SJSA1 (cell line): Measurements from ENCODE around the gene WDFY3. TPM values are rescaled to one million over a fixed set of nuclear protein-coding genes. Genes with fewer than 3 reads are reported as not detected.

Source experiments
- DNase-seq, 2 experiments: peaks; one replicate each; pipeline ENCODE4 v3.0.0-alpha.2; 2015 to 2020; ENCODE audit warnings: low spot score in 2 of 2, low read depth in 1 of 2
- H3K27ac ChIP-seq: fragments of 250-450 bp; sonication (Bioruptor Pico); 2 replicates; pipeline ENCODE4 v1.5.1; 2020; ENCODE audit warnings: mild to moderate bottlenecking, moderate library complexity
- H3K27me3 ChIP-seq: fragments of 250-450 bp; sonication (Bioruptor Pico); replicated peaks from 2 replicates; pipeline ENCODE4 v1.5.1; 2020; ENCODE audit warnings: mild to moderate bottlenecking, moderate library complexity
- H3K36me3 ChIP-seq: fragments of 250-450 bp; sonication (Bioruptor Pico); 2 replicates; pipeline ENCODE4 v1.5.1; 2020; ENCODE audit warnings: mild to moderate bottlenecking
- H3K4me1 ChIP-seq: fragments of 250-450 bp; sonication (Bioruptor Pico); replicated peaks from 2 replicates; pipeline ENCODE4 v1.6.1; 2021; ENCODE audit warnings: mild to moderate bottlenecking
- H3K4me3 ChIP-seq: fragments of 250-450 bp; sonication (Bioruptor Pico); 2 replicates; pipeline ENCODE4 v1.5.1; 2020; ENCODE audit warnings: mild to moderate bottlenecking
- H3K9me3 ChIP-seq: fragments of 250-450 bp; sonication (Bioruptor Pico); replicated peaks from 2 replicates; pipeline ENCODE4 v1.5.1; 2020; ENCODE audit warnings: mild to moderate bottlenecking
- total RNA-seq: library from RNA; depleted of rRNA; stranded (reverse); fragments of >200 nt; shearing (Covaris generic); gene quantifications from 2 replicates; pipeline ENCODE4 v1.2.3, GENCODE V29; 2014

Gene WDFY3
- total RNA-seq, 1 experiment from 2014 or later: 49.7 TPM

DNA sequence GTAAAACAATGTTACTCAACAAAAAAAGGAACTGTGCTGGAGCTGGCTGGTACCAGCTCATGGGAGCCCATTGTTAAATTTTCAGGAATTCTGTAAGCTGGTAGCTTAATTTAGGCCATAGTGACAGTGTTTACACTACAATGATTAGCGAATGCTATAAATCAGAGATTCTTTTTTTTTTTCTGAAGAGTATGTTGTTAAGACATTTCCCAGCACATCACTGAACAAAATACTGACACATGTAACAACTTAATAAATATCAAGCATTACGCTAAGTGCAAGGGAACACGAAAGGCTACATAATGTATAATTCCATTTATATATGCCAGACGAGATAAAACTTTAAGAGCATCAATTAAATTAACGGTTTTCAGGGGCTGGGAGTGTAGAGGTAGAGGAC lies 4.4 kb downstream of the WDFY3 start:
- Histone ChIP-seq H3K36me3 (peaks cover 23% of the 10 kb centered on the region), H3K9me3 (no peaks in the 10 kb centered on the region), H3K27me3 (no peaks in the 10 kb centered on the region), H3K4me3 (no peak overlapping the region), H3K4me1 (peaks cover 15% of the 10 kb centered on the region), H3K27ac (no peak overlapping the region)
- DNase-seq: no peak

DNA sequence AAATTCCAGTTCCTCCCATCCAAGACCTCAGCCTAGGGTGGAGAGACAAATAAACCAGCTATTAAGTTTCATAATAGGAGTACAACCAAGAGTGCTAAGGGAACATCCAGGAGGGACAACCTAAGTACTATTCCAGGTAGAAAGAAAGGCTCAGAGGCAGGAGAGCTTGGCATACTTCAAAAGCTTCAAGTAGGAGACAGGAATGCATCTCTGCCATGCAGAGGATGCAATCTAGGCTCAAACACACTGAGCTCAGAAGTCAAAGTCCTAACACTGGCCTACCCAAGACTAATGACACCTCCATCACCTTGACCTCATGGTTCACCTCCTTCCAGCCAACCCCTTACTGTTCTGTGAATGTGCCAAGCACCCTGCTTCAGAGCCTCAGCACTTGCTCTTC lies 8.1 kb downstream of the WDFY3 start:
- no peaks in the 10 kb centered on the region for H3K27me3 ChIP-seq
- H3K9me3 ChIP-seq: no peaks in the 10 kb centered on the region
- DNase-seq: no peak
- H3K4me1 ChIP-seq: peaks cover 11% of the 10 kb centered on the region; the same call in 1 of the 2 replicates
- peaks cover 4% of the 10 kb centered on the region; the same call in 1 of the 2 replicates for H3K36me3 ChIP-seq
- no peak overlapping the region for H3K27ac ChIP-seq
- no peak overlapping the region for H3K4me3 ChIP-seq

DNA sequence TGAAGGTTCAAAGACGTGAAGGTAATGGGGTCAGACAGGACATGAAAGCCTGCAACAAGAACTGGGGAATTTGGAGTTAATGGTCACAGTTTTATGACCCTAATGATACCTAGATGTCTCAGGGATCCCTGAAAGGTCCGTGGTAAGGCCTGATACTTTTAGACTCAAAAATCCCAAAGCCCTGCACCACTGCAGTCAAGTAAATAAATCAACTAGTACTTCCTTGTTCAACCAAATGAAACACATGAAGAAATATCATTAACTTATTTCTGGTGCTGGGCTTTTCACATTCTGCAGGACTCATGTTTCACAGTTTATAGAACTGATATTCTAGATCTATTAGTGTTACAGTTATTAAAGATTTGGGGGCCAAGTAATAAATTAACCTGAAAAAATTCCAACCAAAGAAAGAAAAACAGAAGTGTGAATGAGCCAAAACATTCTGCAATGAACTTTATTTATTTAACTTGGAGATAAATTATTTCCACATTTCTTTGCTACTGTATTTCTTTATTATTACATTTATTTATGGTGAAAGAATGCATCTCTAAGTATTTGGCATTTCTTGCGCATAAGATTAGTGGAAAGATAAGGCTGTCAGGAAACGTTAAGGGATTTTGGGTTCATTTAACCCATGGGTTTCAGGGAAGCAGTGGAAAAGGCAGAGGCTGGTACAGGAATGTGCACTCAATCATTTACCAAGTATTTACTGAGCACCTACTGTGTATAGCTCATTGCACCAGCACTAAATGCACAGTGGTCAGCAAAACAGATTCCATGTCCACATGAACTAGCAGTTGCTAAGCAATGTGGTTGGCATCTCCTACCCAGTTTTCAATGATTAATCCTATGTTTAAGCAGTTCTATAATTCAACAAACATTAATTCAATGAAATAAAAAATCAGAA lies 8.7 kb downstream of the WDFY3 start:
- no peak for DNase-seq
- no peaks in the 10 kb centered on the region for H3K27me3 ChIP-seq
- H3K27ac ChIP-seq: no peak overlapping the region
- H3K4me1 ChIP-seq: peaks cover 11% of the 10 kb centered on the region; the same call in 1 of the 2 replicates
- H3K9me3 ChIP-seq: no peaks in the 10 kb centered on the region
- no peak overlapping the region for H3K4me3 ChIP-seq
- peaks cover 4% of the 10 kb centered on the region; the same call in 1 of the 2 replicates for H3K36me3 ChIP-seq

DNA sequence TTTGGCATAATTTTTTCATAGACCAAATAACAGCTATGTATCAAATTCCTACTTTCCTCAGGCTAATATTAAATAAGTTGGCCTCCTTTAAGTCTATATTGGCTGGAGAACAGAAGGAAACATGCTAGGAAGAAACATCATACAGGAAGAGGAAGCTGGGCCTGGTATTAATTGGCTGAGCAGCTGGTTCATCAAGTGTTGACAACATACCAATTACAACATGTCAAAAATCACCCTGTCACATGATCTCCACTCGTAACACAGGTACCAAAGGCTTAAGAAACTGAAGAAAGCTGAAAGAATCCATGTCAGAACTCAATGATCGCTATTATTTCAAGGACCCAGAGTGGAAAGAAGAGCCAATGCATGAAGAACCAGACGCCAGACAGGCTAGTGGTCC lies 10.5 kb downstream of the WDFY3 start:
- Histone ChIP-seq H3K36me3 (peaks cover 4% of the 10 kb centered on the region; the same call in 1 of the 2 replicates), H3K9me3 (no peaks in the 10 kb centered on the region), H3K4me1 (peaks cover 23% of the 10 kb centered on the region), H3K27ac (no peak overlapping the region), H3K27me3 (no peaks in the 10 kb centered on the region), H3K4me3 (no peak overlapping the region)
- DNase-seq: no peak

DNA sequence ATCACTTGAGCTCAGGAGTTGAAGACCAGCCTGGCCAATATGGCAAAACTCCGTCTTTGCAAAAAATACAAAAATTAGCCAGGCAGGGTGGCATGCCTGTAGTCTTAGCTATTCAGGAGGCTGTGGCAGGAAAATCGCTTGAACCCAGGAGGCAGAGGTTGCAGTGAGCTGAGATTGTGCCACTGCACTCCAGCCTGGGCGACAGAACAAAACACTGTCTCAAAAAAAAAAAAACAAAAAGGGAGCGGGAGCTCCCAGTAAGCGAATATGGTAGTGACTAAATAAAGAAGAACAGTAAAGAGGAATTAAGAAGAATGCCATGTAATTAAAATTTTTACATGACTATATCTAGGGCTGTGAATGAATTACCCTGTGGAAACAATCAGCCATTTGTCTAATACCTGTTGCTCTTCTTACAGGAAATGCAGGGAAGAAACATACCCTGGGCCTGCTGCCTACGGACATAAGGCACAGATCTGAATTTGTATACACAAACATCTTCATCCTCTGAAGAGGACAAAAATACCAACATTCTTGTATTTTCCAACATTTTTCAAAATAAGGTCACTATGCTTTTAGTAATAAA lies 11.4 kb downstream of the WDFY3 start:
- no peak for DNase-seq
- Histone ChIP-seq H3K27me3 (no peaks in the 10 kb centered on the region), H3K36me3 (peaks cover 4% of the 10 kb centered on the region; the same call in 1 of the 2 replicates), H3K4me1 (peaks cover 28% of the 10 kb centered on the region), H3K4me3 (no peak overlapping the region), H3K27ac (no peak overlapping the region), H3K9me3 (no peaks in the 10 kb centered on the region)

DNA sequence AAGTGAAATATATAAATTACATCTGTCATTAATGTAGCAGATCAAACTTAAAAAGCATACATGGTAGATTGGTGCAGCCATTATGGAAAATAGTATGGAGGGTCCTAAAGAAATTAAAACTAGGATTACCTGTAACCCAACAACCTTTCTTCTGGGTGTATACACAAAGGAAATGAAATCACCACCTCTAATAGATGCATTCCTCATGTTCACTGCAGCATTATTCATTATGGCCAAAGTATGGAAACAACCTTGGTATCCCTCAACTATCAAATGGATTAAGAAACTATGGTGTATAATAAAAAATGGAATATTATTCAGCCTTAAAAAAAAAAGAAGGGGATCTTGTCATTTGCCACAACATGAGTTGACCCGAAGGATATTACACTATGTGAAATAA lies 13.7 kb downstream of the WDFY3 start:
- no peak for DNase-seq
- Histone ChIP-seq H3K36me3 (no peaks in the 10 kb centered on the region), H3K27me3 (no peaks in the 10 kb centered on the region), H3K9me3 (no peaks in the 10 kb centered on the region), H3K27ac (no peak overlapping the region), H3K4me3 (no peak overlapping the region), H3K4me1 (peaks cover 22% of the 10 kb centered on the region)

DNA sequence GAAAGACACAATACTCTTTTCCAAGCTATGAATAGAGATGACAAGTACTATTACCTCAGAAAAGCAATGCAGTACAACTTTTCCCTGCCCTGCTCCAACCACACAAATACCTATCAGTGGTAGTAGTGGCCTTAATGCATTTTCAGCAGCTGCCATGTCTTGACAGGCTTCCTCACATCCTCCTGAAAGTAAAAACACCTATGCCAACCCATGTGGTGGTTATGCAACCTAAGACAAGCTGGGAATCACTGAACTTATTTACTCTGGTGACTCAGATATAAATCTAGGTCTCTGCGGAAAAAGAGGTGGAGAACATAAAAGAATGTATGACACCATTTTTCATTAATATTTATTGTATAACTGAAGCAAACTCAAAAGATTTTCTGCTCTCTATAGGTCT lies 14.5 kb downstream of the WDFY3 start:
- Histone ChIP-seq H3K27me3 (no peaks in the 10 kb centered on the region), H3K4me3 (no peak overlapping the region), H3K4me1 (peaks cover 22% of the 10 kb centered on the region), H3K36me3 (no peaks in the 10 kb centered on the region), H3K27ac (no peak overlapping the region), H3K9me3 (no peaks in the 10 kb centered on the region)
- DNase-seq: peak in 1 of 2 experiments; percentile 19

DNA sequence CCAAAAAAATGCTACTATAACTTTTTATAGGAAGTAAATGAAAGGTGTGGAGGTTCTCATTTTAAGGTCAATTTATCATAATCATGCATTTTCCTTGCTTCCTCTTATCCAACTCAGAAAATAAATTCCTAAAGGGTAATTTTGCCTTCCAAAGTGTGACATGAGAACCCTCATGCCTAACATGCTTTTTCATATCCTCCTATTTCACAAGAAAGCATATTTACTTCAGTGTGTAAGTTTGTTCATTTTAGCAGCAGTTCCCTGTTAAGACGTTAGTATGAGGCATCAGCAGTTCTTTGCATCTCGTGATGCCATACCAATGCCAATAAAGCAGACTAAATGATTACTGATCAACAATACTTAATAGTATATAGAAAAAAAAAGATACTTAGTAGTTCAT lies 18.4 kb downstream of the WDFY3 start:
- no peak for DNase-seq
- Histone ChIP-seq H3K9me3 (no peaks in the 10 kb centered on the region), H3K36me3 (peaks cover 4% of the 10 kb centered on the region; the same call in 1 of the 2 replicates), H3K27me3 (no peaks in the 10 kb centered on the region), H3K27ac (no peak overlapping the region), H3K4me1 (peaks cover 22% of the 10 kb centered on the region), H3K4me3 (no peak overlapping the region)

DNA sequence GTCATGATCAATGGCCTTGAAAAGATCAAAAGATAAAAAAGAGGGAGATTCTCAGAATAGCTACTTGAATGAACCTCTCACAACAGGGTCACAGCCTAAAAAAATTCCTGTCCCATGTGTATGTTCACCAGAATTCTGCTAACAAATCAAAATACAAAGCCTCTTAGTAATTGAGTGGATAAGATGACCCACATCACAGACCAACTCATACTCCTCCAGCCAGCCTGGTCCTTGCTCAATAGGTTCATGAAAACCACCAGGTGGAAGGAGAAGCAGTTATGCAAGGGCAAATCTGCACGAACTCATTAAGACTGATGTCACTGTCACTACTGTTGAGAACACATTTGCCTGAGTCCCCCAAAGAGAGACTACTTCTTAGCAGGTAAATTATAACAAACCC lies 21.5 kb downstream of the WDFY3 start:
- Histone ChIP-seq H3K27me3 (no peaks in the 10 kb centered on the region), H3K4me3 (no peak overlapping the region), H3K27ac (no peak overlapping the region), H3K9me3 (no peaks in the 10 kb centered on the region), H3K36me3 (peaks cover 17% of the 10 kb centered on the region), H3K4me1 (no peaks in the 10 kb centered on the region)
- DNase-seq: no peak

DNA sequence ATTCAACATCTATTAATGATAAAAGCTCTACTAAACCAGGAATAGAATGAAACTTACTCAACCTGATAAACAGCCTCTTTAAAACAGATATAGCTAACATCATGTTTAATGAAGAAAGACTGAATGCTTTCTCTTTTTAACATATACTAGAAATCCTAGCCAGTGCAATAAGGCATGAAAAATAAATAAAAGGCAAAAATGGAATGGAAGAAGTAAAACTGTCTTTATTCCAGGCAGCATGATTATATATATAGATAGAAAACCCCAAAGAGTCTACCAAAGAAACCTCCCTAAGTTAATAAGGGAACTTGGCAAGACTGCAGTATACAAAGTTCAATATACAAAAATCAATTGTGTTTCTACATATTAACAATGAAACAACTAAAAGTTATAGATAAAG lies 25.5 kb downstream of the WDFY3 start:
- peaks cover 13% of the 10 kb centered on the region for H3K36me3 ChIP-seq
- no peak overlapping the region for H3K4me3 ChIP-seq
- DNase-seq: no peak
- H3K4me1 ChIP-seq: peaks cover 26% of the 10 kb centered on the region
- H3K27ac ChIP-seq: no peak overlapping the region
- H3K9me3 ChIP-seq: no peaks in the 10 kb centered on the region
- H3K27me3 ChIP-seq: no peaks in the 10 kb centered on the region

DNA sequence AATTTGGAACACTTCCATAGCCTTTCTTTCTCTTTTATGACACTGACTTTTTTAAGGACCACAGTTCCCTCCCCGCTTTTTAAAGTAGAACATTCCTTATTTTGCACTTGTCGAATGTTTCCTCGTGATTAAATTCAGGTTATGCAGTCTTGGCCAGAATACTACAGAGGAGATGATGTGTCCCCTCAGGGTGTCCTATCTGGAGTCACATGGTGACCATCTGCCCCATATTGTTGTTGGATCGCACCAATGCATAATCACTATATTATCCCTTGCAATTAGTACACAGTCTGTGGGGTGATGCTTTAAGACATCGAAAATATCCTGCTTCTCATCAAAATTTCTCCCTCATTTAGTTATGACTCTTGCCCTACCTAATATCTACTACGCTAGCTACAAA lies 27.4 kb downstream of the WDFY3 start:
- no peak for DNase-seq
- H3K27me3 ChIP-seq: no peaks in the 10 kb centered on the region
- peak overlapping the region; percentile 81 for H3K27ac ChIP-seq
- peaks cover 26% of the 10 kb centered on the region for H3K4me1 ChIP-seq
- H3K9me3 ChIP-seq: no peaks in the 10 kb centered on the region
- peaks cover 13% of the 10 kb centered on the region for H3K36me3 ChIP-seq
- H3K4me3 ChIP-seq: no peak overlapping the region

DNA sequence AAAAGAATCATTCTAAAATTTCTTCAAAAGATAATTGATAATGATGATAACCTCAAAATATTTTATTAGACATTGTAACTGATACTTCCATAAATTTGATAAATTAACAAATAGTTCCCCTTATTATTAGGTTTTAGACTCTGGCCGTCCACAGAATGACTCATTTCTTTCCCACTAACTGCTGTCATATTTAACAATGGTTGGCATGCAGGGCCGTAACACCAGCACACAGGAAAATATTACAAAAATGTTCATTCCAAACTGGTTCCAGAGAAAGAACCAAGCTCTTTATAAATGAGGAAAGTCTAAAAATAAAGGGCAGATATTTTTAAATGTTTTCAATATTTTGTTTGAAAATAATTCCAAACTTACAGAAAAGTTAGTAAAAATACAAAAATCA lies 28.2 kb downstream of the WDFY3 start:
- Histone ChIP-seq H3K27ac (peak overlapping the region; percentile 81), H3K4me1 (peaks cover 26% of the 10 kb centered on the region), H3K27me3 (no peaks in the 10 kb centered on the region), H3K4me3 (no peak overlapping the region), H3K9me3 (no peaks in the 10 kb centered on the region), H3K36me3 (peaks cover 13% of the 10 kb centered on the region)
- DNase-seq: peak in 1 of 2 experiments; percentile 77

DNA sequence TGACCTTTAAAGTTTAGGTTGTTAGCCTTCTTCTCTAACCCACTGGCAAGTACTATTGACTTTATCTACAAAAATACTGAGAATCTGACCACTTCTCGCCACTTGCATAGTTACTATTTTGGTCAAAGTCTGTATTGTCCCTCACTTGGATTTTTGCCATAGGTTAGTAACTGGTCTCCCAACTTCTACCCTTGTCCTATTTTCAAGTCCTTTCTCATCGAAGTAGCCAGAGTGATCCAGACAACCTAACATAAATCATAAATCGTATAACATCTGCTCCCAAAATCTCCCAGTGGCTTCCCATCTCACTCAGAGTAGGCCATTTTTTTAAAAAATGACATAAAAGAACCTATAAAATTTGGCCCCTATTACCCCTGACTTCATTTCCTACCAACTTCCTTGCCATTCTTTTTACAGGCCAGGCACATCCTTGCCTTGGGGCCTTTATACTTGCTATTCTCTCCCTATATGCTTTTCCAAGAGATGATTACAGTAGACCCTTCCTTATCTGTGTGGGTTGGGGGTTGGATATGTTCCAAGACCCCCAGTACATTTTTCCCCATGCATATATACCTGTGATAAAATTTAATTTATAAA lies 29.0 kb downstream of the WDFY3 start:
- H3K4me1 ChIP-seq: peaks cover 26% of the 10 kb centered on the region
- no peaks in the 10 kb centered on the region for H3K27me3 ChIP-seq
- H3K36me3 ChIP-seq: peaks cover 8% of the 10 kb centered on the region
- H3K4me3 ChIP-seq: no peak overlapping the region
- H3K27ac ChIP-seq: peak overlapping the region; percentile 81
- H3K9me3 ChIP-seq: no peaks in the 10 kb centered on the region
- peak in 1 of 2 experiments; percentile 10 for DNase-seq

DNA sequence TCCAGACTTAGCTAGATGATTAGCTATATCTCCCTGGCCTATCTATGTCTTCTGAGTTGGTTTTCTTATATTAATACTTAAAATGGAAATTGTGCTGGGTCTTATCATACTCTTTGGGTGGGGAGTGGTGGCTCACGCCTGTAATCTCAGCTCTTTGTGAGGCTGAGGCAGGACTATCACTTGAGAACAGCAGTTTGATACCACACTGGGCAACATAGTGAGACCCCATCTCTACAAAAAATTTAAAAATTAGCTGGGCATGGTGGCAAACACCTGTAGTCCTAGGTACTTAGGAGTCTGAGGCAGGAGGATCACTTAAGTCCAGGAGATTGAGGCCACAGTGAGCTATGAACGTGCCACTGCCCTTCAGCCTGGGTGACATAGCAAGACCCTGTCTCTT lies 30.4 kb downstream of the WDFY3 start:
- DNase-seq: no peak
- Histone ChIP-seq H3K36me3 (peaks cover 13% of the 10 kb centered on the region), H3K9me3 (no peaks in the 10 kb centered on the region), H3K27me3 (no peaks in the 10 kb centered on the region), H3K4me3 (no peak overlapping the region), H3K4me1 (peaks cover 26% of the 10 kb centered on the region), H3K27ac (no peak overlapping the region)
